Fibroblast of lung (primary cell): ENCODE measurements around the gene ABR. TPM values are rescaled to one million over a fixed set of nuclear protein-coding genes. Genes with fewer than 3 reads are reported as not detected.
A peak's percentile ranks its signal among the peaks of the same experiment; 100 is the strongest.
"Not testable (repeated sequence)": the region's sequence is repeated elsewhere in the genome, so short reads cannot be mapped to it uniquely, and the experiment has no call there.

Experiments
- DNase-seq, 2 donors: peaks; one replicate each; pipeline versions ENCODE4 v3.0.0 to v3.0.0-alpha.2; 2010; ENCODE audit warnings: low read depth in 2 of 2
- H2AFZ ChIP-seq: 2 replicates; pipeline ENCODE4 v1.5.1; 2012; ENCODE audit warnings: low read length, control low read depth, inconsistent platforms
- H3K27ac ChIP-seq: 2 replicates; pipeline ENCODE4 v1.5.1; 2011; ENCODE audit warnings: low read length, control low read depth; ENCODE audit not compliant: insufficient read depth
- H3K27me3 ChIP-seq: 2 replicates; pipeline ENCODE4 v1.5.1; 2011; ENCODE audit warnings: mild to moderate bottlenecking, low read length; ENCODE audit not compliant: control insufficient read depth, insufficient read depth
- H3K36me3 ChIP-seq: 2 replicates; pipeline ENCODE4 v1.5.1; 2011; ENCODE audit warnings: low read length; ENCODE audit not compliant: control insufficient read depth, insufficient read depth
- H3K4me1 ChIP-seq: 2 replicates; pipeline ENCODE4 v1.5.1; 2011; ENCODE audit warnings: low read length; ENCODE audit not compliant: control insufficient read depth, insufficient read depth; ENCODE audit errors: extremely low read depth
- H3K4me2 ChIP-seq: 2 replicates; pipeline ENCODE4 v1.5.1; 2011; ENCODE audit warnings: low read length, control low read depth; ENCODE audit not compliant: insufficient read depth; ENCODE audit errors: extremely low read depth
- H3K4me3 ChIP-seq, 4 experiments: fragments of 200-600 bp in 1 of 4; sonication (generic) in 1 of 4; replicated peaks in 1 of 4; 2 replicates each; pipeline ENCODE4 v1.5.1; 2011 to 2016; ENCODE audit warnings: low read length in 4 of 4, low read depth in 3 of 4, mild to moderate bottlenecking in 3 of 4, control low read depth in 2 of 4, inconsistent platforms in 1 of 4, mixed read lengths in 1 of 4; ENCODE audit not compliant: insufficient read depth in 1 of 4; ENCODE audit errors: control extremely low read depth in 1 of 4
- H3K79me2 ChIP-seq: 2 replicates; pipeline ENCODE4 v1.5.1; 2012; ENCODE audit warnings: mild to moderate bottlenecking, low read length, inconsistent platforms; ENCODE audit not compliant: control insufficient read depth, insufficient read depth
- H3K9ac ChIP-seq: 2 replicates; pipeline ENCODE4 v1.5.1; 2011; ENCODE audit warnings: mild to moderate bottlenecking, low read length, control low read depth; ENCODE audit not compliant: insufficient read depth
- H3K9me3 ChIP-seq: 2 replicates; pipeline ENCODE4 v1.5.1; 2012; ENCODE audit warnings: low read depth, low read length; ENCODE audit not compliant: control insufficient read depth, insufficient read depth
- H4K20me1 ChIP-seq: 2 replicates; pipeline ENCODE4 v1.5.1; 2011; ENCODE audit warnings: low read length; ENCODE audit not compliant: control insufficient read depth, insufficient read depth; ENCODE audit errors: extremely low read depth
- EZH2 ChIP-seq: IDR thresholded peaks from 2 replicates; pipeline ENCODE4 v1.5.1; 2012; ENCODE audit warnings: low read length, control low read depth, mild to moderate bottlenecking; ENCODE audit errors: missing control alignments
- polyA plus RNA-seq, 2 donors: library from polyadenylated mRNA; depleted of rRNA in 1 of 2; stranded (reverse) in 1 of 2; unstranded in 1 of 2; fragments of >200 nt; gene quantifications; 2 replicates each; pipeline ENCODE4 v1.2.1, GENCODE V29; 2011 to 2012; ENCODE audit warnings: missing spikeins in 1 of 2
- total RNA-seq: library from RNA; depleted of rRNA; stranded (reverse); fragments of >200 nt; gene quantifications from 2 replicates; pipeline ENCODE4 v1.2.1, GENCODE V29; 2014
- TF ChIP-seq, protein P1 (sequence below), 2 donors: IDR thresholded peaks in 1 of 2; conservative IDR thresholded peaks in 1 of 2; 1 replicate in 1 of 2; 2 replicates in 1 of 2; pipeline ENCODE4 v1.5.1; 2011 to 2012; ENCODE audit warnings: low read length in 2 of 2, control low read depth in 1 of 2, inconsistent platforms in 1 of 2, low read depth in 1 of 2, mild to moderate bottlenecking in 1 of 2

ABR gene
- total and polyA plus RNA-seq, 2 donors (not counting 1 experiment from before 2014, with no cell fraction given) = 43.7 to 84.7 TPM

- Histone ChIP-seq H3K4me3 (no peak overlapping the region), H4K20me1 (no peaks in the 10 kb centered on the region), H3K4me1 (no peaks in the 10 kb centered on the region), H3K27me3 (no peaks in the 10 kb centered on the region), H3K9ac (no peak overlapping the region), H2AFZ (no peak overlapping the region), H3K9me3 (no peaks in the 10 kb centered on the region), H3K36me3 (peaks cover 11% of the 10 kb centered on the region), H3K4me2 (no peak overlapping the region), H3K79me2 (no peaks in the 10 kb centered on the region), H3K27ac (no peak overlapping the region)
- peak; percentile 21 to 87 for DNase-seq
- TF ChIP-seq, protein P1, sequence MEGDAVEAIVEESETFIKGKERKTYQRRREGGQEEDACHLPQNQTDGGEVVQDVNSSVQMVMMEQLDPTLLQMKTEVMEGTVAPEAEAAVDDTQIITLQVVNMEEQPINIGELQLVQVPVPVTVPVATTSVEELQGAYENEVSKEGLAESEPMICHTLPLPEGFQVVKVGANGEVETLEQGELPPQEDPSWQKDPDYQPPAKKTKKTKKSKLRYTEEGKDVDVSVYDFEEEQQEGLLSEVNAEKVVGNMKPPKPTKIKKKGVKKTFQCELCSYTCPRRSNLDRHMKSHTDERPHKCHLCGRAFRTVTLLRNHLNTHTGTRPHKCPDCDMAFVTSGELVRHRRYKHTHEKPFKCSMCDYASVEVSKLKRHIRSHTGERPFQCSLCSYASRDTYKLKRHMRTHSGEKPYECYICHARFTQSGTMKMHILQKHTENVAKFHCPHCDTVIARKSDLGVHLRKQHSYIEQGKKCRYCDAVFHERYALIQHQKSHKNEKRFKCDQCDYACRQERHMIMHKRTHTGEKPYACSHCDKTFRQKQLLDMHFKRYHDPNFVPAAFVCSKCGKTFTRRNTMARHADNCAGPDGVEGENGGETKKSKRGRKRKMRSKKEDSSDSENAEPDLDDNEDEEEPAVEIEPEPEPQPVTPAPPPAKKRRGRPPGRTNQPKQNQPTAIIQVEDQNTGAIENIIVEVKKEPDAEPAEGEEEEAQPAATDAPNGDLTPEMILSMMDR (conservative IDR thresholded peaks at IDR 0.05 in 1 of 2, IDR thresholded peaks at IDR 0.05 in 1 of 2; ENCODE audit: low read depth in 1 of 2, low read length in 2 of 2) = no peak
- no peak for TF ChIP-seq EZH2
Measured at GRCh38 chr17:1067282-1067956, 112.4 kb downstream of the ABR start.

GRCh38 chr17:1065416-1065815 lies 114.4 kb downstream of the ABR start:
- not testable (repeated sequence) for H3K4me3 ChIP-seq, DNase-seq, H3K4me2 ChIP-seq, H3K9me3 ChIP-seq, H3K9ac ChIP-seq, H4K20me1 ChIP-seq, H3K27me3 ChIP-seq, H3K79me2 ChIP-seq, H3K4me1 ChIP-seq, H3K27ac ChIP-seq, H2AFZ ChIP-seq
- H3K36me3 ChIP-seq = peaks cover 11% of the 10 kb centered on the region

DNA sequence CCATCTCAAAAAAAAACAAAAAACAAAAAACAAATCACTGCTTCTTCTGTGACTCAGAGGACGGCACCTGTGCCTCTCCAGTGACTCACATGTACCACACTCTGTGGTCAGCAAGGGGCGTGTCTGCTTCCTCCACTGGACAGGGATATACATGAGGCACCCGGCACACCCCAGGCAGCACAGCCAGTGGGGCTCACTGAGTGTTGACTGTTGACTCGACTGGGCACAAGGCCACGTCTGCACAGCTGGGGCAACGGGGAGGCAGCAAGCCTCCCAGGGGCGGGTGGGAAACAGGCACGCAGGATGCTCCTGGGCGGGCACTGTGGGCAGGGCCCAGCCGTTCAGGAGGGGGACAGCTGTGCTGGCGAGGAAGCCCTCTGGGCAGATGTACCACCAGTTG lies 118.8 kb downstream of the ABR start:
- H3K4me2 ChIP-seq = peak overlapping the region; percentile 35

More for the DNA sequence above, 118.8 kb downstream of the ABR start:
- Histone ChIP-seq H3K9me3 (no peaks in the 10 kb centered on the region), H3K4me3 (no peak overlapping the region), H4K20me1 (no peaks in the 10 kb centered on the region), H3K36me3 (peaks cover 11% of the 10 kb centered on the region), H2AFZ (no peak overlapping the region), H3K27ac (peak overlapping the region; percentile 63), H3K9ac (no peak overlapping the region), H3K79me2 (no peaks in the 10 kb centered on the region), H3K4me1 (peaks cover 3% of the 10 kb centered on the region), H3K27me3 (no peaks in the 10 kb centered on the region)
- peak; percentile 98 for DNase-seq
- no peak for TF ChIP-seq EZH2
- TF ChIP-seq, protein P1 (conservative IDR thresholded peaks at IDR 0.05 in 1 of 2, IDR thresholded peaks at IDR 0.05 in 1 of 2; ENCODE audit: low read depth in 1 of 2, low read length in 2 of 2) = no peak
